Measurements from ENCODE around the gene VAT1. TPM values are rescaled to one million over a fixed set of nuclear protein-coding genes. Genes with fewer than 3 reads are reported as not detected.

VAT1 gene
- total and polyA plus RNA-seq, 8 donors, result 116 to 257 (median 133) TPM

DNA sequence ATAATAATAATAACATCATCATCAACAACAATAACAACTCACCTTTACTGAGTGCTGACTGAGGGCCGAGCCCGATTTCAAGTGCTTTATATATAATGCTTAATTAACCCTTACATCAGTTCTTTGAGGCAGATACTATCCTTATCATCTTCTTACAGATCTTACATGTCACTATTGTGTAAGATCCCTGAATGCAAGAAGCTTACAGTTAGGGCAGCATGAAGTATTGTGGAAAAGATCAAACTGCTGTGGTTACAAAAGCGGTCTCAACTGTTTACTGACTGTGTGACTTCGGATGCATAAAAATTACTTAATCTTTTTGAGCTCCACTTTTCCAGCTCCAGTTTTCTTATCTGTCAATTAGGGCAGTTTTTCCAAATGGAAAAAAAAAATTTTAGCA, 3.3 kb downstream of the VAT1 start:
- Histone ChIP-seq H3K27me3 (no peaks in the 10 kb centered on the region), H3K27ac (peak overlapping the region in 1 of 2 donors; percentile 88), H3K36me3 (peaks cover 0 to 45% of the 10 kb centered on the region in 2 donors), H3K4me3 (no peak overlapping the region), H3K4me1 (peaks cover 14 to 84% of the 10 kb centered on the region in 2 donors), H3K9me3 (no peaks in the 10 kb centered on the region)
- ATAC-seq, result no peak
- DNase-seq, result no peak
- intact Hi-C loops (cut with DNase I), result no loop called here
- TF ChIP-seq, protein P1, sequence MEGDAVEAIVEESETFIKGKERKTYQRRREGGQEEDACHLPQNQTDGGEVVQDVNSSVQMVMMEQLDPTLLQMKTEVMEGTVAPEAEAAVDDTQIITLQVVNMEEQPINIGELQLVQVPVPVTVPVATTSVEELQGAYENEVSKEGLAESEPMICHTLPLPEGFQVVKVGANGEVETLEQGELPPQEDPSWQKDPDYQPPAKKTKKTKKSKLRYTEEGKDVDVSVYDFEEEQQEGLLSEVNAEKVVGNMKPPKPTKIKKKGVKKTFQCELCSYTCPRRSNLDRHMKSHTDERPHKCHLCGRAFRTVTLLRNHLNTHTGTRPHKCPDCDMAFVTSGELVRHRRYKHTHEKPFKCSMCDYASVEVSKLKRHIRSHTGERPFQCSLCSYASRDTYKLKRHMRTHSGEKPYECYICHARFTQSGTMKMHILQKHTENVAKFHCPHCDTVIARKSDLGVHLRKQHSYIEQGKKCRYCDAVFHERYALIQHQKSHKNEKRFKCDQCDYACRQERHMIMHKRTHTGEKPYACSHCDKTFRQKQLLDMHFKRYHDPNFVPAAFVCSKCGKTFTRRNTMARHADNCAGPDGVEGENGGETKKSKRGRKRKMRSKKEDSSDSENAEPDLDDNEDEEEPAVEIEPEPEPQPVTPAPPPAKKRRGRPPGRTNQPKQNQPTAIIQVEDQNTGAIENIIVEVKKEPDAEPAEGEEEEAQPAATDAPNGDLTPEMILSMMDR (IDR thresholded peaks at IDR 0.05), result no peak

DNA sequence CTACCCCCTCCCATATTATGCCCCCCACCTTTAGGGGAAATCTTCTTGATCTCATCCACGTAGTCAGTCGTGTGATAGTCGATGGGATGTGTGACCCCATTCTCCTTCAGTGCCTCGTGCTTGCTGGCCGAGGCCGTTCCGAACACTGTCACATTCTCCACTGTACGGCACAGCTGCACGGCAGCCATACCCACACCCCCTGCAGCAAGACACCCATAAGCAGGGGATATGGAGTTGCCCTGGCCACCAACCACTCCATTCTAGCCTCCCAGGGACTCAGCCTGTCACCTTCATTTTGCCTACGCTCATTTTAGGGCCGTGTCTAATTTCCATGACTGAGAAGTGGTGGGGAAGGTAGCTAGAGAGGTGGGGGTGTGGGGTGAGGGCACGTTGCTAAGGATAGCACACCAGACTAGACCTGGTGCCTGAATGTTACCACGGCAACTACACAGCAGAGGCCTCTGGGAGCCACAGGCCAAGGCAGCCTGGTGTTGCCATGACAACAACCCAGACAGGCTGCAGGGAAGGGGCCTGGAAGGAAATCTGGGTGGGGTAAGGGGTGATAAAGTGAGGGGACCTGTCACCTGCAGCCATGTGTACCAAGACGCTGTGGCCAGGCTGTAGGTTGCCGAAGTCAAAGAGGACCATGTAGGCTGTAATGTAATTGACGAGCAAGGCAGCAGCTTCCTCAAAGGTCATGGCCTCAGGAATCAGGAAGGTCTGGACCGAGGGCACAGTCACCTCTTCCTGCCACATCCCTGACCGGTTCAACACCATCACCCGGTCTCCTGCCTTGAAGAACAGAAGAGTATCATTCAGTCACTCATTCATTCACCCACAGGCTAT, 4.0 kb downstream of the VAT1 start:
- peaks cover 0 to 52% of the 10 kb centered on the region in 2 donors for H3K36me3 ChIP-seq
- no peaks in the 10 kb centered on the region for H3K27me3 ChIP-seq
- peak overlapping the region in 1 of 2 donors; percentile 88 for H3K27ac ChIP-seq
- intact Hi-C loops (cut with DNase I), result no loop called here
- TF ChIP-seq, protein P1 (IDR thresholded peaks at IDR 0.05), result no peak
- ATAC-seq (no peak), DNase-seq (no peak)
- no peak overlapping the region for H3K4me3 ChIP-seq
- no peaks in the 10 kb centered on the region for H3K9me3 ChIP-seq
- peaks cover 14 to 82% of the 10 kb centered on the region in 2 donors for H3K4me1 ChIP-seq

DNA sequence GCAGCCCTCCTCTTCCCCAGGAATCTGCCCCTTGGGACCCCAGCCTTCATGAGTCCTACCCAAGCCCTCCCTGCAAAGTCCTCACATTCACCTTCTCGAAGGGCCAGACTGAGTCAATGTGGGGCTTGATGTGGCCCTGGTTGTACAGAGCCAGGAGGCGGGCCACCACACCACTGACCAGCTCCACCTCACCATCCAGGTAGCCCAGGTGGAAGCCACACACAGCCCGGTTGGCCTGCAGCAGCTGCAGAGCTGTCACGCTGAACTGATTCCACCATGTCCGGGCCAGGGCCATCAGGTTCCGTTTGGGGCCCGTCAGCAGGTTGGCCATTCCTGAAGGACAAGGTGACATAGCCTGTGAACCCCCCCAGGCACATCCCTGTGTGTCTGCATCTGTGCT, 6.0 kb downstream of the VAT1 start:
- DNase-seq (no peak), ATAC-seq (no peak)
- H3K9me3 ChIP-seq, result no peaks in the 10 kb centered on the region
- intact Hi-C loops (cut with DNase I), result no loop called here
- peaks cover 0 to 70% of the 10 kb centered on the region in 2 donors for H3K36me3 ChIP-seq
- TF ChIP-seq, protein P1 (IDR thresholded peaks at IDR 0.05), result no peak
- H3K27ac ChIP-seq, result peak overlapping the region in 1 of 2 donors; percentile 16
- H3K4me3 ChIP-seq, result no peak overlapping the region
- H3K4me1 ChIP-seq, result peaks cover 14 to 76% of the 10 kb centered on the region in 2 donors
- no peaks in the 10 kb centered on the region for H3K27me3 ChIP-seq

DNA sequence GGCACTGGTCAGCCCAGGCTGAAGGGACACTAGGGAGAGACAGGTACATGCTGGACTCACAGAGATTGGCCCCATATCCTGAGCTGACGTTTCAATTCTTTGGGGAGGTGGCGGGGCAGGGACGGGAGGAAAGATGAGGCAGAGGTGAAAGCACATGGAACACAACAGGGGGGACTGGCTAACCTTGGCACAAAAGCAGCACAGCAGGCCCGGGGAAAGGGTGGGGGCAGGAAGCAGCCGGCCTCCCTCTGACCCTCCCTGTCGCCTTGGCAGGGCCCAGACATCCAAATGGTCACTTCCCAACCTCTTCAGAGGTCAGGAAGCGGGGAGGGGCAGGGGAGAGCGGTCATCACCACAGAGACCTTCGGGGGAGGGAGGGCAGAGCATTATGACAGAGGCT, 6.6 kb downstream of the VAT1 start:
- intact Hi-C loops (cut with DNase I), result no loop called here

More for the DNA sequence above, 6.6 kb downstream of the VAT1 start:
- H3K27me3 ChIP-seq, result no peaks in the 10 kb centered on the region
- TF ChIP-seq, protein P1 (IDR thresholded peaks at IDR 0.05), result no peak
- peaks cover 14 to 75% of the 10 kb centered on the region in 2 donors for H3K4me1 ChIP-seq
- no peaks in the 10 kb centered on the region for H3K9me3 ChIP-seq
- DNase-seq (no peak), ATAC-seq (peak; percentile 22)
- peaks cover 0 to 70% of the 10 kb centered on the region in 2 donors for H3K36me3 ChIP-seq
- H3K4me3 ChIP-seq, result no peak overlapping the region
- peak overlapping the region; percentile 19 to 55 for H3K27ac ChIP-seq

Data from left lung (tissue), 10 donors.